ENCODE measurements around the gene C1orf56.

- no peak for TF ChIP-seq CTCF (IDR thresholded peaks at IDR 0.05)
- TF ChIP-seq POLR2A (IDR thresholded peaks at IDR 0.05), result no peak
Observed at GRCh38 chr1:151011154-151011850, 36.2 kb upstream of the C1orf56 start.

Data from heart left ventricle (tissue), 13 donors.